GM23338 (cell line): Measurements from ENCODE around the gene CDC25C. TPM values are rescaled to one million over a fixed set of nuclear protein-coding genes. Genes with fewer than 3 reads are reported as not detected.

ENCODE experiments used
- ATAC-seq: fragments of 200-7000 bp; cut with Tn5 transposase; 3 replicates; pipeline ENCODE4 v1.9.1; 2020
- DNase-seq: peaks from one replicate; pipeline ENCODE4 v3.0.0-alpha.2; 2015; ENCODE audit warnings: low spot score
- H2AFZ ChIP-seq: fragments of 200-600 bp; sonication (generic); 2 replicates; pipeline ENCODE4 v1.8.0; 2016; ENCODE audit warnings: antibody characterized with exemption, mild to moderate bottlenecking, moderate library complexity
- H3F3A ChIP-seq: fragments of 200-600 bp; sonication (generic); replicated peaks from 2 replicates; pipeline ENCODE4 v1.8.0; 2017; ENCODE audit warnings: antibody characterized with exemption, mixed run types, low read depth
- H3K27ac ChIP-seq: fragments of 200-600 bp; sonication (generic); 2 replicates; pipeline ENCODE4 v1.6.1; 2016; ENCODE audit warnings: low read depth
- H3K27me3 ChIP-seq: fragments of 200-600 bp; sonication (generic); 2 replicates; pipeline ENCODE4 v1.8.0; 2016; ENCODE audit warnings: mild to moderate bottlenecking, mixed run types, moderate library complexity; ENCODE audit not compliant: insufficient read depth
- H3K36me3 ChIP-seq: fragments of 200-600 bp; sonication (generic); 2 replicates; pipeline ENCODE4 v1.8.0; 2016; ENCODE audit warnings: mild to moderate bottlenecking; ENCODE audit not compliant: insufficient read depth
- H3K4me1 ChIP-seq: fragments of 200-600 bp; sonication (generic); 2 replicates; pipeline ENCODE4 v1.8.0; 2016; ENCODE audit warnings: mild to moderate bottlenecking, moderate library complexity; ENCODE audit not compliant: insufficient read depth
- H3K4me2 ChIP-seq: fragments of 200-600 bp; sonication (generic); 2 replicates; pipeline ENCODE4 v1.7.1; 2017; ENCODE audit warnings: mixed run types
- H3K4me3 ChIP-seq: fragments of 200-600 bp; sonication (generic); 2 replicates; pipeline ENCODE4 v1.6.1; 2016; ENCODE audit warnings: mixed run types
- H3K79me2 ChIP-seq: fragments of 200-600 bp; sonication (generic); replicated peaks from 2 replicates; pipeline ENCODE4 v1.8.0; 2017; ENCODE audit warnings: mild to moderate bottlenecking; ENCODE audit not compliant: insufficient read depth
- H3K9me2 ChIP-seq: fragments of 200-600 bp; sonication (generic); 2 replicates; pipeline ENCODE4 v1.8.0; 2017; ENCODE audit not compliant: insufficient read depth
- H4K20me1 ChIP-seq: fragments of 200-600 bp; sonication (generic); replicated peaks from 2 replicates; pipeline ENCODE4 v1.8.0; 2017; ENCODE audit warnings: mild to moderate bottlenecking; ENCODE audit not compliant: insufficient read depth
- H3K27ac Mint-ChIP-seq: 2 replicates; pipeline ENCODE4 v1.8.0; 2020; ENCODE audit warnings: inconsistent platforms, mild to moderate bottlenecking, moderate library complexity, mixed read lengths
- H3K27me3 Mint-ChIP-seq: 3 replicates; pipeline ENCODE4 v1.8.0; 2022; ENCODE audit warnings: low read depth, mild to moderate bottlenecking, moderate library complexity, mixed read lengths, inconsistent platforms; ENCODE audit not compliant: insufficient read depth, poor library complexity
- H3K36me3 Mint-ChIP-seq: 3 replicates; pipeline ENCODE4 v1.8.0; 2021; ENCODE audit warnings: low read depth, mild to moderate bottlenecking, inconsistent platforms, moderate library complexity, mixed read lengths
- H3K4me1 Mint-ChIP-seq: 3 replicates; pipeline ENCODE4 v1.8.0; 2020; ENCODE audit warnings: mild to moderate bottlenecking, inconsistent platforms, mixed read lengths
- H3K4me3 Mint-ChIP-seq: 3 replicates; pipeline ENCODE4 v1.8.0; 2021; ENCODE audit warnings: moderate library complexity, mild to moderate bottlenecking, inconsistent platforms, mixed read lengths
- H3K9me3 Mint-ChIP-seq: 3 replicates; pipeline ENCODE4 v1.8.0; 2020; ENCODE audit warnings: moderate library complexity, mild to moderate bottlenecking, inconsistent platforms, mixed read lengths
- CREB1 ChIP-seq: fragments of 250-450 bp; sonication (Bioruptor Pico); IDR thresholded peaks from 2 replicates; pipeline ENCODE4 v1.5.0; 2020; ENCODE audit warnings: low read depth, mild to moderate bottlenecking, moderate library complexity
- CTCF ChIP-seq, 2 experiments: fragments of 200-600 bp in 1 of 2; sonication (generic) in 1 of 2; conservative IDR thresholded peaks; 2 replicates each; pipeline versions ENCODE4 v1.5.1 to v1.6.1; 2016 to 2017; ENCODE audit warnings: antibody characterized with exemption in 2 of 2, low read depth in 2 of 2, mild to moderate bottlenecking in 2 of 2, moderate library complexity in 1 of 2
- ETS1 ChIP-seq: IDR thresholded peaks from 2 replicates; pipeline ENCODE4 v1.6.1; 2016; ENCODE audit warnings: antibody characterized with exemption
- EZH2 ChIP-seq: fragments of 200-600 bp; sonication (generic); IDR thresholded peaks from one replicate; pipeline ENCODE4 v1.8.0; 2017; ENCODE audit warnings: antibody characterized with exemption, mild to moderate bottlenecking, low read depth; ENCODE audit not compliant: unreplicated experiment
- NANOG ChIP-seq: IDR thresholded peaks from 2 replicates; pipeline ENCODE4 v1.6.1; 2016; ENCODE audit warnings: antibody characterized with exemption, borderline replicate concordance
- ZNF114 ChIP-seq: fragments of 250-450 bp; sonication (Bioruptor Pico); IDR thresholded peaks from 2 replicates; pipeline ENCODE4 v1.5.0; 2020; ENCODE audit warnings: mild to moderate bottlenecking, moderate library complexity
- ZNF462 ChIP-seq: fragments of 250-450 bp; sonication (Bioruptor Pico); IDR thresholded peaks from 2 replicates; pipeline ENCODE4 v1.5.0; 2020; ENCODE audit warnings: mild to moderate bottlenecking, moderate library complexity
- polyA plus RNA-seq: library from polyadenylated mRNA; unstranded; fragments of >200 nt; fragmentation: Nextera tagmentation; extraction: Ambion mirVana; gene quantifications from 2 replicates; pipeline ENCODE4 v1.2.1, GENCODE V29; 2016
- total RNA-seq: library from RNA; depleted of rRNA; stranded (reverse); fragments of >200 nt; shearing (Covaris generic); gene quantifications from 2 replicates; pipeline ENCODE4 v1.2.3, GENCODE V29; 2014

The CDC25C gene
- total and polyA plus RNA-seq, 2 experiments from 2014 or later = 20.9 to 25.6 TPM

GRCh38 chr5:138246822-138247221 is 84.8 kb downstream of the CDC25C start (continued):
- TF ChIP-seq ZNF462 (CRISPR knock-in tag) = no peak
- no peak for TF ChIP-seq ETS1
- no peak for TF ChIP-seq ZNF114 (CRISPR knock-in tag)
- TF ChIP-seq CTCF (conservative IDR thresholded peaks at IDR 0.05; ENCODE audit: low read depth in 2 of 2) = no peak
- no peak for TF ChIP-seq CREB1 (CRISPR knock-in tag)
- no peak for TF ChIP-seq NANOG

GRCh38 chr5:138246334-138246733 is 85.3 kb downstream of the CDC25C start:
- Histone ChIP-seq H3F3A (peaks cover 6% of the 10 kb centered on the region; the same call in 1 of the 2 replicates), H3K4me1 (peaks cover 9% of the 10 kb centered on the region), H3K36me3 (no peaks in the 10 kb centered on the region), H3K4me2 (no peak overlapping the region), H3K79me2 (no peaks in the 10 kb centered on the region), H4K20me1 (no peaks in the 10 kb centered on the region), H3K4me3 (no peak overlapping the region), H3K27ac (no peak overlapping the region), H2AFZ (no peak overlapping the region), H3K9me2 (no peaks in the 10 kb centered on the region; the same call in 1 of the 2 replicates), H3K27me3 (peaks cover 29% of the 10 kb centered on the region)
- Mint-ChIP-seq H3K4me3 (no peak overlapping the region), H3K9me3 (no peaks in the 10 kb centered on the region), H3K4me1 (peaks cover 21% of the 10 kb centered on the region), H3K27me3 (peaks cover 24% of the 10 kb centered on the region), H3K27ac (no peak overlapping the region), H3K36me3 (no peaks in the 10 kb centered on the region)
- TF ChIP-seq EZH2 = no peak
- no peak for ATAC-seq
- DNase-seq = no peak
